Measurements from ENCODE around the gene GSTO2.
A peak's percentile ranks its signal among the peaks of the same experiment; 100 is the strongest.

Gene GSTO2

DNA sequence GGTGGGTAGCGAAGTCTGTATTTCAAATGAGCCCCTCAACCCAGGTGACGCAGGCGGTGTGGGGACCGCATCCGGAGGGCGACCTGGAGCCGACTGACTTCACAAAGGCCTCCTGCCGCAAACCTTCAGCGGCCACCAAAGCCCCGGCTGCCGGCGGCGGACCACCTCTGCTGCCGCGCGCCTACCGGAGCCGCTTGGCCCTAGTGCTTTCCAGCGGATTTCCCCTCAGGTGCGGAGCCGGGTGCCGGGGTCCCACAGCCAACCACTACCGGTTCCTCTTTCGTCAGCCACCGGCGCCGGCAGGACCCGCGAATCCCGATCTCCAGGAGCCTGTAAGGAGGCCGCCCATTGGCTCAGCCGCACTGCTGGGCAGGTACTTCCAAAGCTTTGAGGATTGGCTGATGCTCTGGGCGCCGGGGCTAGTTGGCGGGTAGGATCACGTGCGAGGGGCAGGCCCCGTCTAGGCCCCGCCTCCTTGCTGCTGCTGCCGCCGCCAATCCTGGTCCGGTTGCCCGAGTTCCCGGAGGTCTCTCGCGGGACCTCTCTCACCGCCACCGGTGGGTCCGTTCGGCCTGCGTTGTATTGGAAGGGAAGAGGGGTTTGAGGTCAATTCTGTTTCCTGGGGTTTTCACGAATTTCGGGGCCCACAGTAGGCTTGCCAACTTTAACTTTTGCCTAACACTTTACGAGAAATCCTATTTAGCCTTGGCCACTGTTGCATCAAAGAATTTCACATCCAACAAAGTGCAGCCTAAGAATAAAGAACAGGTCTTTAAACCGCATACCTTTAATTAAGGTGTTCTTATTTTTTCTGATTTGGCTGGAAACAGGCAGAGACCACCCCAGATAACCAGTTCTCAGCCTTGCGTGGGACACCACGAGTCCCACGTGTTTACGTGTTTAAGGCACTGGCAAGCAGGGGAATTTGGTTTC is at the start of gene GSTO2:
TSS of gene GSTO2 (plus strand) at position 472 of the 933 bp plus-strand sequence. CDS start 5,732 bp downstream, outside the sequence.
- ChIA-PET POLR2A (interaction anchor here (0.8 to 1.9 kb wide), 5 partner anchors 9 to 69 kb away, joined by 3 to 5 read pairs (median 3); partner anchors contain the start of genes GSTO1 and ITPRIP), CTCF (interaction anchor here (1.0 to 12.9 kb wide), 5 partner anchors 8 to 82 kb away, joined by 3 to 290 read pairs (median 5); partner anchors contain the start of gene CFAP58)
- TF ChIP-seq, protein P1, sequence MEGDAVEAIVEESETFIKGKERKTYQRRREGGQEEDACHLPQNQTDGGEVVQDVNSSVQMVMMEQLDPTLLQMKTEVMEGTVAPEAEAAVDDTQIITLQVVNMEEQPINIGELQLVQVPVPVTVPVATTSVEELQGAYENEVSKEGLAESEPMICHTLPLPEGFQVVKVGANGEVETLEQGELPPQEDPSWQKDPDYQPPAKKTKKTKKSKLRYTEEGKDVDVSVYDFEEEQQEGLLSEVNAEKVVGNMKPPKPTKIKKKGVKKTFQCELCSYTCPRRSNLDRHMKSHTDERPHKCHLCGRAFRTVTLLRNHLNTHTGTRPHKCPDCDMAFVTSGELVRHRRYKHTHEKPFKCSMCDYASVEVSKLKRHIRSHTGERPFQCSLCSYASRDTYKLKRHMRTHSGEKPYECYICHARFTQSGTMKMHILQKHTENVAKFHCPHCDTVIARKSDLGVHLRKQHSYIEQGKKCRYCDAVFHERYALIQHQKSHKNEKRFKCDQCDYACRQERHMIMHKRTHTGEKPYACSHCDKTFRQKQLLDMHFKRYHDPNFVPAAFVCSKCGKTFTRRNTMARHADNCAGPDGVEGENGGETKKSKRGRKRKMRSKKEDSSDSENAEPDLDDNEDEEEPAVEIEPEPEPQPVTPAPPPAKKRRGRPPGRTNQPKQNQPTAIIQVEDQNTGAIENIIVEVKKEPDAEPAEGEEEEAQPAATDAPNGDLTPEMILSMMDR (IDR thresholded peaks at IDR 0.05; ENCODE audit: insufficient read depth, low read length, missing control alignments) = no peak
- peak; percentile 88 for DNase-seq (ENCODE audit: low read depth, low spot score)
- H3K4me3 ChIP-seq (ENCODE audit: low read depth, low read length) = peak within 1 kb of the TSS; percentile 83

DNA sequence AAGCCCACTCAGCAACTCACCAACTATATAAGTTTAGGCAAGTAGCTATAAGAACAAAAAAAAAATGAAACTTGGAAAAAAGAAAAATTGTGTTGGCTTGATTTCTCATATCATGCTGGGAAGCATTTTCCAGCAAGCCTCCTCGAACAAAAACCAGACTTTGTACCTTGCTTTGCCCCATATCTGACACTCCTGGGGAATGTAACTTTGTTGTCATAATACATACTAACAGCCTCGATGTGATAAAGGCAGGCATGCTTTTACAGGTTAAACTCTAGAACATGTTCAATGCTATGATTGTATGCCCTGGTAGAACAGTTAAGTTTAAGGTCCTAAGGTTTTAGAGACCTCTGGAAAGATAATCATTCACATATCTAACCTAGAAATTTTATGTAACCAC is 48.5 kb upstream of the GSTO2 start:
- ChIA-PET CTCF (interaction anchor here (1.6 kb wide), 1 partner anchor 10 kb away, joined by 6 read pairs; no protein-coding TSS in a partner anchor), POLR2A (no interaction called here)
- H3K4me3 ChIP-seq (ENCODE audit: low read depth, low read length) = no peak overlapping the region
- no peak for DNase-seq (ENCODE audit: low read depth, low spot score)
- TF ChIP-seq, protein P1 (IDR thresholded peaks at IDR 0.05; ENCODE audit: insufficient read depth, low read length, missing control alignments) = no peak

DNA sequence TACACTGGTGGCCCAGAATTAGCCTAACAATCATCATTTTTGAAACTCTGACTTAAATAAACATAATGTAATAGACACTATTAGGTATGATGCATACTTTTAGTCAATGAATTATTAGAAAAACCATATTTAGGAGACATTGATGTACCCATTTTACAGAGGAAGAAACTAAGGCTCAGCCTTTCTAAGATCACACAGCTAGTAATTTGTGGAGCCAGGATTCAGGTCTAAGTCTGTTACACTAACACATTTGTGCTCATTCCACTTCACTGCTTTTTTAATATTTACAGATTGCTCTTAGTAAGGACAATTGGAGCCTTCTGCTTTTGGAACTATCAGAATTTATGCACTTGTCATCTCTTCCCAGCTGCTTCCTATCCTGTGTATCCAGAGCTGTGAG is 45.7 kb upstream of the GSTO2 start:
- no peak for DNase-seq (ENCODE audit: low read depth, low spot score)
- ChIA-PET CTCF (interaction anchor here (1.4 kb wide), 1 partner anchor 13 kb away, joined by 3 read pairs; no protein-coding TSS in a partner anchor), POLR2A (no interaction called here)
- TF ChIP-seq, protein P1 (IDR thresholded peaks at IDR 0.05; ENCODE audit: insufficient read depth, low read length, missing control alignments) = no peak
- no peak overlapping the region for H3K4me3 ChIP-seq (ENCODE audit: low read depth, low read length)

DNA sequence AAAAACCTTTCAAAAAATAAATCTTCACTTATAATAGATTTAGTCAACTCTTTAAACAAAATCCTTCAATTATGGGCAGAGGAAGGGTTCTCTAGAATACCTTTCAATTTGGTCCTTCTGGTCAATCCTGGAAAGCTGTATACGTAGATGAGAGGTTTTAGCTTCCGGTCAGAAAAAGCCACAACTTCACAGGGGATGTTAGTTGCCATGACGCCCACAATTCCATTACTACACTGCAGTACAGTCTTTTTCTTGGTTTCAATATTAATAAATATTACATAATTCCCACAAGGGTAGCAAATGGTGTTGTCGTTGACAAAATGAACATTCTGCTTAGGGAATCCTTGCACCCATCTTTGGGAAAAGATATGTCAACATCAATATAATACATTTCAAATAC is 38.5 kb upstream of the GSTO2 start:
- no peak overlapping the region for H3K4me3 ChIP-seq (ENCODE audit: low read depth, low read length)
- TF ChIP-seq, protein P1 (IDR thresholded peaks at IDR 0.05; ENCODE audit: insufficient read depth, low read length, missing control alignments) = no peak
- CTCF ChIA-PET = no interaction called here
- POLR2A ChIA-PET = no interaction called here
- DNase-seq (ENCODE audit: low read depth, low spot score) = no peak

DNA sequence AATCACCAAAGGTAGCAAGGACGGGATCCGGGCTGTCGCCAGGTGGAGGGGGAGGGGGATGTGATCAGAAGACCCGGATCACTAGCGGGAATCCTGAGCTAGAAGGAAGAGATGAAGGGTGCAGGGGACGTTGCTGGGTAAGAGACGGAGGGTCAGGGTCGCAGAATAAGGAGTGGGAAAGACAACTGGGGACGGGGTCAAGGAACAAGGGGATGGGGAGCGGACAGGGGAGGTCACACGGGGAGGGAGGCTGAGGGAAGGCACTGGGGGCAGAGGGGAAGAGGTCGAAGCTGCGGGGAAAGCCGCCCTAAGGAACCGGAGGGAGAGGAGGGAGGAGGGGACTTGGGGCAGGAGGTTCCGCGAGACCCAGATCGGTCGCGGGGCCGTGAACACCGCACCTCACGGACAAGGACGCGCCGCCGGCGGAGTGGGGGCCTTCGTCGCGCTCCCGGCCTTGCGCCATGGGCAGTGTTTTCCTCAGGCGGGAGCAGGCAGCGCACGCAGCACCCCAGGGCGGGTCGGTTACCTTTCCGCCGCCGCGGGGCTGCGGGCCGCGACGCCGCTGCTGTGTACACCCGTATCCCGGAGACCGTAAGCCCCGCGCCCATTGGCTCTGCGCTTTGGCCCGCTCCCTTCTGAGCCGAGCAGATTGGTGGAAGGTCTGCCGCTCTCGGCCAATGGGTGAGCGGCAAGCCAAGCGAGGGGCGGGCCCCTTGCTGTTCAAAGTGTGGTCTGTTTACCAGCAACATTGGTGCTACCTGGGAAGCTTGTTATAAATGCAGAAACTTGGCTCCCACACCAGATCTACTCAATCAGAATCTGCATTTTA is 37.0 kb upstream of the GSTO2 start, which contains the start of gene CFAP43:
TSS of gene CFAP43 (minus strand) at position 581 of the 829 bp plus-strand sequence. CDS start at position 463, 118 bp downstream.
- peak within 1 kb of the TSS; percentile 92 for H3K4me3 ChIP-seq (ENCODE audit: low read depth, low read length)
- peak; percentile 63 for DNase-seq (ENCODE audit: low read depth, low spot score)
- POLR2A ChIA-PET = no interaction called here
- TF ChIP-seq, protein P1 (IDR thresholded peaks at IDR 0.05; ENCODE audit: insufficient read depth, low read length, missing control alignments) = no peak
- CTCF ChIA-PET = interaction anchor here (0.8 to 1.4 kb wide), 4 partner anchors 22 to 347 kb away, joined by 3 to 5 read pairs (median 3); partner anchors contain the start of gene GSTO1

All from AG04449 (cell line).